Left renal cortex interstitium (tissue), 4 donors: ENCODE results near the gene SART3. TPM values are rescaled to one million over a fixed set of nuclear protein-coding genes. Genes with fewer than 3 reads are reported as not detected.

ENCODE experiments used
- DNase-seq, 4 donors: peaks; one replicate each; pipeline ENCODE4 v3.0.0-alpha.2; 2013; ENCODE audit warnings: low read depth in 4 of 4, low spot score in 2 of 4, missing footprints in 1 of 4
- polyA plus RNA-seq, 4 donors: library from polyadenylated mRNA; unstranded; fragments of 120-200 nt; gene quantifications; one replicate each; pipeline ENCODE4 v1.2.1, GENCODE V29; 2013; ENCODE audit not compliant: insufficient read length in 4 of 4

Gene SART3
- polyA plus RNA-seq, 4 donors, result 50.4 to 71.3 (median 59.4) TPM

DNA sequence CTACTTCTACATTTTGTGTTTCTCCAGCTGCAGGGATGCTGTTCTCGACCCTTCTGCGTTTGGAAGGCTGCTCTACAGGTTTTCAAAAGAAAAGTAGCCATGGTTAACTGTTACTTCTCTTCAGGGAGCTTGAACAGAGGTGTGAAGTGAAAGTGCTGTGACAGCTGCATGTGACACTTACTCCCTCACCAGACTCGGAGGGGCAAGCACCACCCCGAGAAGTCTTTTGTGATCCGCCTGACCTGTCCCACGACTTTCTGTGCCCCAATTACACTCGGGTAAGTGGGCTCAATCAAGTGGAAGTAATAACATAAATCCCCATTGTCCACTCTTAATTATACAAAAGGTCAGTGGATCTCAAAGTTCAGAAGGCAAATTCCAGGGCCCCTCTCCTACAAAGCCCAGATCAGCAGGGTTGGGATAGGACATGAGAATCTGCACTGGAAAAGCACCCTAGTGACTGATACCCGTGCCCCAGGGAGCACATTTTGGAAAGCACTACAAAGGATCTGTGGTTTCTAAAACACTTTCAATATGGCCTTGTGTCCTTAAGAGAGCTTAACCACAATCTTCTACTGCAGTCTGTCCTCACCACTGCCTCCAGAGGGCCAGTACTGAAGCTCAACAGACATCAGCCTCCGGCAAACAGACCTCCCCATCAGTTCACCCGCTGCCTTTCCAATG lies 34.3 kb downstream of the SART3 start:
- no peak for DNase-seq

DNA sequence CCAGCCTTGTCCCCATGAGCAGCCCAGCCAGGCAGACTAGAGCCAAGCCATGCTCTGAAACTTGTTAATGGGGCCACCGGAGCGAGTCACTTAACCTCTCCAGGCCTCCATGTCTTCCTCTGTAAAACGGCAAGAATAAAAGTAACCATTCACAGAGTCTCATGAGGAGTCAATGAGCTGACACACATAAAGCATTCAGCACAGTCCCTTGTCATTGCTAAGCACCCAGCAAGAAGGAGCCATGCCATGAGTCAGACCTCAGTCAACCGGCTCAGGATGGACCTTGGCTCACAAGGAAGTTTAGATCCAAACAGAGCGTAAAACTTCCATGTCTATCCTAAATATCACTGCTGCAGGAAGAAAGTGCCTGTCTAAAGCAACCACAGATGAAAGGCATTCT lies 35.3 kb downstream of the SART3 start:
- no peak for DNase-seq

DNA sequence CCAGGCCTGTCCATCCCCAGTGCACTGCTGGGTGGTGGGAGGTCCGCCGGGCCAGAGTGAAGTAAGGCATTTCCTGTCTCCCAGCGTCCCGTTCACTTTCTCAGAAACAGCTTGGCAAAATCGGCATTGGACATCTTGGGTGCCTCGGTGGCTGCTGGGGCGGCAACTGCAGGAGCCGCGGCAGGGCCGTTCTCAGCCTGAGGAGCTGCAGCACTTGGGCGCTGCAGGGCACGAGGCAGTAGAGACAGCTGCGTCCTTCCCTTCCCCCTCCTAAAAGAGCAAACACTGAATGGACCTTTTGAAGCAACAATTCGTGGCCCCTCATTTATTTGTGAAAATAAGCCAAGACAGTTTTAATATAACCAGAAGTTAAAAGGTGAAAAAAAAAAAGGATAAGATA lies 37.6 kb downstream of the SART3 start:
- DNase-seq, result no peak

- no peak for DNase-seq
These were observed 41.4 kb downstream of the SART3 start for GRCh38 chr12:108519558-108519957.

- no peak for DNase-seq
These were observed 42.1 kb downstream of the SART3 start for GRCh38 chr12:108518716-108519496.

DNA sequence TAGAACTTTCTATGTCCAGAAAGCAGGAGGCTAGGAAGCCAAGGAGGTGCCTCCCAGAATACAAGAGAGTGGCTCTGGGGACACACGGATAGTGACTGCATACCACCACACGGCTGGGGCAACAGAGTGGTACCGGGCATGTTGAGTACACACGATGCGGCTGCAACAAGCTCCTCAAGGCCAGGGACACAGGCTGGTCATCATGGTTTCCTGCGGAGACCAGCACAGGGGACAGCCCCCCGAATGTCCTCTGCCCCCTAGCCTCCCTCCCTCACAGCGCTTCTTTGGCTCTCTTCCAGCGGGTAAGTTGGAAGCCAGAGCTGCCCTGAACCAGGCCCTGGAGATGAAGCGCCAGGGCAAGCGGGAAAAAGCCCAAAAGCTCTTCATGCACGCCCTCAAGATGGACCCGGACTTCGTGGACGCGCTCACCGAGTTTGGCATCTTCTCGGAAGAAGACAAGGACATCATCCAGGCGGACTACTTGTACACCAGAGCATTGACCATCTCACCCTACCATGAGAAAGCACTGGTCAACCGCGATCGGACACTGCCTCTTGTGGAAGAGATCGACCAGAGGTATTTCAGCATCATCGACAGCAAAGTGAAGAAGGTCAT lies 42.8 kb downstream of the SART3 start:
- DNase-seq, result no peak

GRCh38 chr12:108517288-108518100 lies 43.5 kb downstream of the SART3 start:
- no peak for DNase-seq

DNA sequence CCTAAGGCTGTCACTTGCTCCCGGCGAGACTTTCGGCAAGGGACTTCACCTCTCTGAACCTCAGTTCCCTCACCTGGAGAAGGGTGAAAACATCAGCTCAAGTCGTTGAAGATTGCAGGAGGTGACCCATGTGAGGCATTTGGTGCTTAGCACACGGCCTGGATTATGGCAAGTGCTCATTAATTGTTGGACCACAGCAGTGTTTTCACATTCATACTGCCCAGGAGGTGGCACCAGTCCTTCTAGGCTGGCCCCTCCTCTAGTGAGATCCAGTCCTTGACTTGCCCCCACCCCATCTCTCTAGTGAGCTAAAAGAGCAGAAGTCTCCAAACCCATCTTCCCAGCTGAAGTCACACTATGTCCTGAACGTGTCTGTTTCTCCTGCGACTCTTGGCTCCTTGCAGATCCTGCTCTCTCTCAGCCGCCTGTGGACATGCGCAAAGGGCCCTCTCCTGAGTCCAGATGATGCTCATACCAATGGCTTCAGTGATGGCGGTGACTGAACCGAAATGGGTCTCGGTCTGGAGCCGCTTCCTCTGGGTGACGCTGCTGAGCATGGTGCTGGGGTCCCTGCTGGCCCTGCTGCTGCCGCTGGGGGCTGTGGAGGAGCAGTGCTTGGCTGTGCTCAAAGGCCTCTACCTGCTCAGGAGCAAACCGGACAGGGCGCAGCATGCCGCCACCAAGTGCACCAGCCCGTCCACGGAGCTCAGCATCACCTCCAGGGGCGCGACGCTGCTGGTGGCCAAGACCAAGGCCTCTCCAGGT lies 44.3 kb downstream of the SART3 start:
- no peak for DNase-seq

- no peak for DNase-seq
These were observed 45.1 kb downstream of the SART3 start for GRCh38 chr12:108515916-108516315.

DNA sequence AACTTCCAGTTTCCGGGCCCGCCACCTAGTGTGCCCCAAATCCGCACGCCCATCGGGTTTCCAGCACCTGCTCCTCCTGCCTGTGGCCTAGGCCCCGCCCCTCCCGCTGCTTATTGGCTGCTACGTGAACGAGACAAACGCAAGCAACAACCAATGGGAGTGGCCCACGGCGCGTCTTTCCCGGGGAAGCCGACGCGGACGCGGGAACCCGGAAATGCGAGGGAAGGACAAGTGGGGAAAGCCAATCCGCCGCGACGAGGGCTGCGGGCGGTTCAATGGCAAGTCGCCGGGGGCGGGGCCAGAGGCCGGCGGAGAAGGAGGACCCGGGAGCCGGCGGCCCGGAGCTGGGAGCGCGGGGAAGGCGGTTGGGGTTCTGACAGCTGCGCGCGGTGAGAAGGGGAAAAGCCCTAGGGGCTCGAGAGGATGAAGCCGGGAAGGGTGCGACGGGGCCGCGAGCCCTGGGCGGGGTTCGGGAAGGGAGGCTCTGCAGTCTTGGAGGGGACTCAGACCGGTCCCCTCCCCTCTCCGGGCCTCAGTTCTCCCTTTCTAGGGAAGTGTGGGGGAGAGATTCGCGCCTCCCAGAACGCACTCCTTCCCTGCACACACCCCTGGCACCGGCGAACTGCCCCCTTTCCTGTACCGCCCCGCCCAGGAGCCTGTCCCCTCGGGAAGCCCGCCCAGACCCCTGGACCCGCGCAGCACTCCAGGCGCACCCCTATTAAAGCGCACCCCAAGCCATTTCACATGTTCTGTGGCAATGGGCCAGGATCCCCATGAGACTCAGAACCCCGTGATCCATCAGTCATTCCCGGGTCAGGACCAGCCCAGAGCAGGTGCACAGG lies 45.8 kb downstream of the SART3 start, which contains the start of gene FICD:
Gene FICD (plus strand): TSS at position 305 of the 842 bp plus-strand sequence. CDS start 1,696 bp downstream, outside the sequence.
- DNase-seq, result peak; percentile 84 to 98 (median 94)

DNA sequence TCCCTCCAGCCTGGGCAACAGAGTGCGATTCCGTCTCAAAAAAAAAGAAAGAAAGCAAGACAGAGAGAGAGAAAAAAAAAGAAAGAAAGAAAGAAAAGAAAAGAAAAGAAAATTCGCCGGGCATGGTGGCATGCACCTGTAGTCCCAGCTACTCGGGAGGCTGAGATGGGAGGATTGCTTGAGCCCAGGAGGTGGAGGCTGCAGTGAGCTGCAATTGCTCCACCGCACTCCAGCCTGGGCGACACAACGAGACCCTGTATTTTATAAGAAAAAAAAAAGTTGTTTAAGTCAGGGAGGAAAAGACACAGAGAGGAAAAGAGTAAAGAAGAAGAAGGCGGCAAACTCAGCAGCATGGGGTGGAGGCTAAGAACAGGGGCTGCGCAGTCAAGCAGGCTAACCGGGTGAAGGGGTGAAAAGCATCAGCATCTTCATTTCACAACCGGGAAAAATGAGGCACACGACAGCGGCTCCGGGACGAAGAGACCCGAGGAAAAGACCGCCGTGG lies 46.5 kb downstream of the SART3 start:
- no peak for DNase-seq

- DNase-seq, result peak in 3 of 4 donors; percentile 47 to 65 (median 53)
These were observed 49.1 kb downstream of the SART3 start for GRCh38 chr12:108511633-108512540.

DNA sequence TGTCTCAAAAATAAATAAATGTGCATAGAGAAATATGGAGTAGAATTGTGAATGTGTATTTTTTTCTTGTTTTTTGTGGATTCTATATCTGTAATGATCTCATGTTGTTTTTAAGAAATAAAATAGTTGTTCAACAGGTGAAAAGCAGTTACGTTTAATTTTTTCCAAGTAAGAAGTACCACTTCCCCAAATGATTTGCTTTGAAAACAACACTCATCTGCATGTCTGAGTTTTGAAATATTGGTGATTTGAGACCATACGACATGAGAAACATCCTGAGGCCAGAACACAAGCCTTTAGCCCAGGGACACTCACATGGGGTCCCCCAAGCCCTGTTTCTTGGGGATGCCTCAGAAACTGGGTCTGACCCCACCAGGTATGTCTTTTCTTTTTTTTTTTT lies 50.1 kb downstream of the SART3 start:
- DNase-seq, result no peak

DNA sequence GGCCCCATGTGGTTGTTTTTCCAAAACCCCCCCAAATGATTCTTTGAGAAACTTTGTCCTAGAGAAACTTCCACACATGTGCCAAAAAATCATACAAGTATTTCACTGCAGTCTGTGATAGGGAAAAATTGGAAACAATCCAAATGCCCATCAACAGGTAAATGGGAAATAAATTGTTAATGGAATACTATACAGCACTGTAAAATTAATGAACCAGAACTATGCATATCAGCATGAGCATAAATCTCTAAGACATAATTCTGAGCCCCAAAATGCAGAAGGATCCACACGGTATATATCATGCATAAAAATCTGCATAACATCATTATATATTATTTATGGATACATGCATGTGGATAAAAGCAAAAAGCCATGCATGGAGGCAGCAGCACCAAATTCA lies 51.2 kb downstream of the SART3 start:
- DNase-seq, result no peak

GRCh38 chr12:108507971-108508642 lies 52.9 kb downstream of the SART3 start:
- no peak for DNase-seq

GRCh38 chr12:108505129-108505528 lies 55.8 kb downstream of the SART3 start:
- DNase-seq, result no peak

- no peak for DNase-seq
These were observed 58.1 kb downstream of the SART3 start for GRCh38 chr12:108502922-108503321.
